SKM-1 (cell line): Measurements from ENCODE around the gene ECM2.
"Not testable (repeated sequence)": the region's sequence is repeated elsewhere in the genome, so short reads cannot be mapped to it uniquely, and the experiment has no call there.

Experiments
- DNase-seq: peaks from one replicate; lab custom pipeline; 2025; ENCODE audit not compliant: unreplicated experiment; lab: John Stamatoyannopoulos, UW

Gene ECM2

DNA sequence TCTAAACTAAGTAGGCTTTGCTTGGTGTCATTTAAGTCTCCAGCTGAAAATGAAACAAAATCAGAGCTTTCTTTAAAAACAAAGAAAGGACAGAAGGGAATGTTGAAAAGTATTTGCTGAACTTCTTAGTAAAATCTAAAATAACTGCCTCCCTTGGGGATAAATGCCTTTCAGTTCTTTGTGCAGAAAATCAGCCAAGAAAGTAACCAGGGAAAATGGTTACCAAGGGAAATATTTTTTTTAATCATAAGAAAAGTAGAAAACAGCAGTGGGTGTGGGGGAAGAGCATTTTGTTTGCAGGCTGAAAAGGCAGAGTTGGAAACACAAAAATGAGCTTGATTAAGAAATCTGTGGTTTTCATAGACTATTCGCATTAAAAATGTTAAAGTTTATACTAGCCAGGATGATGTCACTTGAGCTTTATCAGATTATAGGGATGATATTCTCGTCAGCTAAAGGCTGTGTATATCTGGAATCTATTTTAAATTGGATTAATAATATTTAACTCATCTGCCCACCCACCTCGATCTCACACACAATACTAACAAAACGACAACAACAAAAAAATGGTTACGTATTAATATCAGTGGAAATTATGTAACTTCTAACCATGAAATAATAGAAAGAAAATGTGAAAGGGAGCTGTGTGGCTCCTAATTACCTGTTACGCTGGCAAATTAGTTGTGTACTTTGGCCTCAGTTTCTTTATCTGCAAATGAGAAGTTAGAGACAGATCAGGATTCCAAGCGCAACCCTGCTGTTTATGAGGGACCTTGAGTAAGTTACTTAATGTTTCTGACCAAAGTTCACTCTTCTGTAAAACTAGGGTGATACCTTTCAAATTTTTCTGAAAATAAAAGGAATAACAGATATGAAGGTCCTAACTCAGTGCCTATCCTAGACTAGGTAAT lies at the start of gene ECM2:
TSS of gene ECM2 (minus strand) at position 51 of the 911 bp plus-strand sequence. CDS start 13,124 bp downstream, outside the sequence.
- no peak for DNase-seq

GRCh38 chr9:92576175-92576574 lies 40.4 kb upstream of the ECM2 start:
- DNase-seq: no peak

- not testable (repeated sequence) for DNase-seq
Observed at GRCh38 chr9:92573612-92574011, 37.8 kb upstream of the ECM2 start.

DNA sequence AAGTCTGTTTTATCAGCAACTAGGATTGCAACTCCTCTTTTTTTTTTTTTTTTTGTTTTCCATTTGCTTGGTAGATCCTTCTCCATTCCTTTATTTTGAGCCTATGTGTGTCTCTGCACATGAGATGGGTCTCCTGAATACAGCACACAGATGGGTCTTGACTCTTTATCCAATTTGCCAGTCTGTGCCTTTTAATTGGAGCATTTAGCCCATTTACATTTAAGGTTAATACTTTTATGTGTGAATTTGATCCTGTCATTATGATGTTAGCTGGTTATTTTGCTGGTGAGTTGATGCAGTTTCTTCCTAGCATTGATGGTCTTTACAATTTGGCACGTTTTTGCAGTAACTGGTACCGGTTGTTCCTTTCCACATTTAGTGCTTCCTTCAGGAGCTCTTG lies 36.1 kb upstream of the ECM2 start:
- not testable (repeated sequence) for DNase-seq

- no peak for DNase-seq
Observed at GRCh38 chr9:92564982-92565381, 29.2 kb upstream of the ECM2 start.

DNA sequence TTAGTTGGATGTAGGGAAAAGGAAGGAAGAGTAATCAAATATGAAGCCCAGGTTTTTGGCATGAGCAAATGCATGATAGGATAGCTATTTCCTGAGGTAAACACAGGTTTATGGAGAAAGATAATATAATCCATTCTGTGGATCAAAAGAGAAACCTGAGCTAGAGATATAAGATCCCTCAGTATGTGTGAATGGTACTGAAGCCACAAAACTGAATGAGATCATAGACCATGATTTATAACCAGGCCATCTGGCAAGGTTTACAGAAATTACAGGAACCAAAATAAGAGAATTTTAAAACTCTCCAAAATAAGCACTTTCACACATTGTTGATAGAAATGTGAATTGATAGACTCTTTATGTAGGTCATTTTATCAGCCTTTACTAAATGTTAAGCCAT lies 28.7 kb upstream of the ECM2 start:
- no peak for DNase-seq

DNA sequence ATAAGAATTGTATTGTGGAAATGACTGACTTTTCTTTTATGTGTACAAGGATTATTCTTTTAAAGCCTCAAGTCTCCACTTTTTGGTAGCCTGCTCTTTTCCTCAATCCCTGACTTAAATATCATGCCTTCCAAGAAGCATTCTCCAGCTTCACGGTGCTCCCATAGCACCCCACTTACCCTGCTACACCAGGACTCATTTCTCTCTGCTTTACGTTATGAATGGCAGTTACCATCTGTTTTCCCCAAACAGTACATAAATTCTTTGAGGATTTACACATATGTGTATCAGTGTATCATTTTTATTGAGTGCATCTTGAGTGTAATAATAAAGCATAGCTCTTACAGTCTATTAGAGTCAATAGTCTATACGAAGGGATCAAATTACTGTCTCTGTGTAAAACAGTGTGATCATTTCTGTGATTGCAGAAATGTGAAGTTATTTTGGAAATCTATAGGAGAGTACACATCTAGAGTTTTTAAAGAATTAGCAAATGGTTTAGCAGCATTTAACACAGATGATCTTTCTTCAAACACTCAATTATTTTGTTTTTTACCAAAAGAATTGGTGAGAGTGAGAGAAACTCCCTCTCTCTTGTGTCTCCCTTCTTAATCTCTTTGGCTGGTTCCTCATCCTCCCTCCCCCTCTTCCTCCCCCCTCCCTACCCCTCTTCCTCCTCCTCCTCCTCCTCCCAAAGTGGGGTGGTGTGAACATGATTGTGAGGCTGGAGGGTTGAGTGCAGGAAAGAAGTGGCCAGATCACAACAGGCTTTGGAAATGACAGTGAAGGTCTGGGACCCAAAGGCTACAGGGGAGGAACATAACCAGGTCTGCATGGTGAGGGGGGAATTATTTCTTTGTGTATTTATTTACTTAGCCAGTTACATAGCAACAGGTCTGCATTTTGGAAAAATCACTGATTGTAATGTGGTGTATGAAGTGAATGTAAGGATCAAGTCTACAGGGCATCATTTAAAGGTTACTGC lies 27.6 kb upstream of the ECM2 start:
- DNase-seq: no peak

DNA sequence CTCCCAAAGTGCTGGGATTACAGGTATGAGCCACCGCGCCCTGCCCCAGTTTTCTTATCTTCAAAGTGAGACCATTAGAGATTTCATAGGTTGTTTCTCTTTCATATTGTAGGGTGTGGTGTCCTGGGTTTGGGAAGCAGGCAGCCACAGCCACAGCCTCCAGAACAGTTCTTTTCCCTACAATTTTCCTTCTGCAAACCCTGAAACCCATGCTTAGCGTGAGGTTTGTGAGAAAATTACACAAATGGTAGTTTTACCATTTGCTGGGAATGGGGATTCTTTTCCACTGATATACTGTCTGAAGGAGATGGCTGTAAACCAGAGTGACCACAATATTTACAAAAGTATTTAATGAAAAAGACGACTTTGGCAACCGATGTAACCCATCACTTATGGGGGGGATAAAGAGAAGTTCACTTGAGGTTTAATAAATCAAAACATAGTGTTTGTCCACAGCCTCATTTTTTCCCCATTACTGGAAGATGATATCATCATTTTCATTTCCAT lies 26.7 kb upstream of the ECM2 start:
- no peak for DNase-seq

DNA sequence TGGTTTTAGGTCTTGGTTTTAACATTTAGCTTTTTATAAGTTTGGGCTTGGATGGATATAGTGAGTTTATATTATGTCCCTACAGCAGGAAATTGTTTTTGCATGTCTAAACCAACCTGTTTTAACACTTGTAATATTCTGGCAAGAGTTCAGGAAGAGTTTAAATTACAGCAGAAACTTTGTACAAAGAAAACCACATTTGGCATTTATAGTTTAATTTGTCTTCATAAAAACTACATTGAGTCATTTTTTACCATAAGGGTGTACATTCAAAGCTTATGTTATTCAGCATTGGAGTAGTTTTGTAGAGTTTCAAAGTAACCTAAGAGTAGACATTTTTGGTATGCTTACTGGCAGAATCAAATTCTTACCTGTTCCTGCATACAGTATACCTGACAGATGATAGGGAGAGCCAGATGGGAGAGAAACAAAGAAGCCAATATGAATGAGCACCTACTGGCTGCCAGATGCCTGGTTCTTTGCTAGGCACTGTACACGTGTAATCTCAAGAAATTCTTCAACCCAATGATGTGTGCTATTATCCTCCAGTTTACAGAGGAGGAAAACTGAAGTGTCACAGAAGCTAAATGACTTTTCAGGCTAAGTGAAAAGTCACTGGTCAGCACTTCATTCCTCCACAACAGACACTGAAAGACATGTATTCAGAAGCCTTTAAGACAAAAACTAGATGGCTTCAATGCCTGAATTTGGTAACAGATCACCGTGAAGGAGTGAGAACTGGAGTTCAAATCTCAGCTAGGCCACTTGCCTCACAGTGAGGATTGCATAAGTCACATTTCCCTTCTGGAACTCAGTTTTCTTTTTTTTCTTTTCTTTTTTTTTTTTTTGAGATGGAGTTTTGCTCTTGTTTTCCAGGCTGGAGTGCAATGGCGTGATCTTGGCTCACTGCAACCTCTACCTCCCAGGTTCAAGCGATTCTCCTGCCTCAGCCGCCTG lies 25.9 kb upstream of the ECM2 start:
- no peak for DNase-seq

- no peak for DNase-seq
Observed at GRCh38 chr9:92558612-92559374, 23.0 kb upstream of the ECM2 start.

GRCh38 chr9:92550765-92551164 lies 15.0 kb upstream of the ECM2 start:
- DNase-seq: no peak

DNA sequence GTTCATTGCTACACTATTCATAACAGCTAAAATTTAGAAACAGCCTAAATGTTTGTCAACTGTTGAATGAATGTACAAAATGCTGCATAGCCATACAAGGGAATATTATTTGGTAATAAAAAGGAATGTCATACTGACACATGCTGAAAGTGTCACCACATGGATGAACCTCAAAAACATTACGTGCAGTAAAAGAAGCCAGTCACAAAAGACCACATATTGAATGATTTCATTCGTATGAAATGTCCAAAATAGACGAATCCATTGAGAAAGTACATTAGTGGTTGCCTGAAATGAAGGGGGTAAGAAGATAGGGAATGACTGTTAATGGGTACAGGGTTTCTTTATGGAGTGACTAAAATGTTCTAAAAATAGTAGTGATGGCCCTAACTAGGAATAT lies 11.6 kb upstream of the ECM2 start:
- no peak for DNase-seq

GRCh38 chr9:92545002-92545510 lies 9.3 kb upstream of the ECM2 start:
- DNase-seq: no peak

GRCh38 chr9:92543972-92544371 lies 8.2 kb upstream of the ECM2 start:
- no peak for DNase-seq

- DNase-seq: no peak
Observed at GRCh38 chr9:92538541-92538940, 2.8 kb upstream of the ECM2 start.

- no peak for DNase-seq
Observed at GRCh38 chr9:92534674-92535073, 1.1 kb downstream of the ECM2 start.

DNA sequence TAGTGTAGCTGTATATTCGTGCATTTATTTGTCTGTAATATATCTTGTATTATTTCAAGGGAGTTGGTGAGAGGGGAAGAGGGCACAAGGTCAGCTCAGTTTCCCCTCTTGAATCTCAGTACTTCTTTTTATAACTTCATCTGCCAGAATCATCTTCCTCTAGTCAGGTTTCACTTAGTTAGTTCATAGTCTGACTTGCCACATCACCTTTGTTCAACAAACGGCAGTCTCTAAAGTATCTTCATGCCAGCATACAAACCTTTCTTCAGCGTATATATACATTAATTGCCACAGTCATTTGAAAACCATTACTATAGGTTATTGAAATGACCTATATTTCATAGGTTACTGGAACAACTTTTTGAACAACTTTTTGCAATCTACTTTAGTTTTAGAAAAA lies 1.6 kb downstream of the ECM2 start:
- DNase-seq: no peak

DNA sequence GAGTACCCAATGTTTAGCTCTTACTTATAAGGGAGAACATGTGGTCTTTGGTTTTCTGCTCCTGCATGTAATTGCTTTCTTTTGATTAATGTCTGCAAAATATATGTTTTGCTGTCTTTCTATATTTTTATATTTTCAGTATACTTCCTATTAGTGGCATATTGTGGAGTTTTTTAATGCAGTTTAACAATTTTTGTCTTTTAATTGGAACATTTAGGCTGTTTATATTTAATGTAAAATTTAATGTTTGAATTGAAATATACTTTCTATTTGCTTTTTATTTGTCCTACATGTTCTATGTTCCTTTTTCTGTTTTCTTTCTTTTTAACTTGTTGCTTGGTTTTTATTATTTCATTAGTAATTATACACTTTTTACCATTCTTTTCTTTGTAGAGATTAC lies 4.9 kb downstream of the ECM2 start:
- no peak for DNase-seq

DNA sequence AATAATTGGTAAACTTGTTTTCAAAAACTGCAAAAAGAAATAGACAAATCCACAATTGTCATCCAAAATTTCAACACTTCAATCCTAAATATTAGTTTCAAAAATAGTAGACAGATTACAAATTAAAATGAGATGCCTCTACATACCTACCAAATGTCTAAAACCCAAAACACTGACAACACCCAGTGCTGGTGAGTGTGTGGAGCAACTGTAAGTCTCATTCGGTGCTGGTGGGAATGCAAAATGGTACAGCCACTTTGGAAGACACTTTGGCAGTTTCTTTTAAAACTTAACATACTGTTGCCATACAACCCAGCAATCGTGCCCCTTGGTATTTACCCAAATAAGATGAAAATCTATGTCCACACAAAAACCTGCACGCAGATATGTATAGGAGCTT lies 6.7 kb downstream of the ECM2 start:
- DNase-seq: no peak

DNA sequence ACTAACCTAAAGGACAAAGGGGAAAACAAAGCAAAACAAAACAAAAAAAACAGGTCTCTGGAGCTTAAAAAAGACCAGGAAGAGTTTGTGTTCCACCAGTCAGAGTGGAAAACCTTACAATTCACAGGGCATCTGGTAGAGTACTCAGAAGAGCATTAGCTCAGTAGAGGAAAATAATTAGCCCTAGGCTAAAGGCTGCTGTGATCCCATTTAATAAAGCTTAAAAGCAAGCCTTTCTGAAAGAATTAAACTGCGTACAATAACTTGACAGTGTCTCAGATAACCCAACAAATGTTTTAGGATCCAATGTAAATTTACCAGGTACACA lies 7.3 kb downstream of the ECM2 start:
- DNase-seq: no peak
